ENCODE measurements around the gene TMEM92. TPM values are rescaled to one million over a fixed set of nuclear protein-coding genes. Genes with fewer than 3 reads are reported as not detected.

TMEM92 gene
- total RNA-seq, 1 experiment from 2014 or later = 1.5 TPM

- H3K4me3 Mint-ChIP-seq (ENCODE audit: unreplicated experiment) = no peak overlapping the region
- H3K9me3 Mint-ChIP-seq (ENCODE audit: unreplicated experiment) = no peaks in the 10 kb centered on the region
- POLR2A ChIA-PET = interaction anchor here (1.1 kb wide), 2 partner anchors 44 to 46 kb away, joined by 3 to 4 read pairs; no protein-coding TSS in a partner anchor
- no peaks in the 10 kb centered on the region for H3K27me3 Mint-ChIP-seq (ENCODE audit: insufficient read depth, unreplicated experiment)
- CTCF ChIA-PET = interaction anchor here (0.6 to 16.5 kb wide), 3 partner anchors 26 to 66 kb away, joined by 3 to 162 read pairs (median 19); partner anchors contain the start of gene COL1A1
- intact Hi-C loops (cut with micrococcal nuclease) = loop anchor here (2.0 kb wide), 1 partner anchor 30 kb away; no protein-coding TSS in a partner anchor
- H3K27ac Mint-ChIP-seq (ENCODE audit: low read depth, unreplicated experiment) = no peak overlapping the region
- peaks cover 17% of the 10 kb centered on the region for H3K4me1 Mint-ChIP-seq (ENCODE audit: insufficient read depth, unreplicated experiment)
- no TSS peak for BruUV-seq (replicated peaks)
- DNase-seq (ENCODE audit: unreplicated experiment) = no peak
- TF ChIP-seq CTCF (IDR thresholded peaks at IDR 0.05; ENCODE audit: unreplicated experiment) = no peak
- H3K36me3 Mint-ChIP-seq (ENCODE audit: insufficient read depth, unreplicated experiment) = peaks cover 4% of the 10 kb centered on the region
Observed at GRCh38 chr17:50267074-50267841, 7.0 kb upstream of the TMEM92 start.

GRCh38 chr17:50268026-50268425 lies 6.2 kb upstream of the TMEM92 start:
- H3K4me1 Mint-ChIP-seq (ENCODE audit: insufficient read depth, unreplicated experiment) = peaks cover 25% of the 10 kb centered on the region
- intact Hi-C loops (cut with micrococcal nuclease) = no loop called here
- H3K27me3 Mint-ChIP-seq (ENCODE audit: insufficient read depth, unreplicated experiment) = no peaks in the 10 kb centered on the region
- no peaks in the 10 kb centered on the region for H3K9me3 Mint-ChIP-seq (ENCODE audit: unreplicated experiment)
- CTCF ChIA-PET = interaction anchor here (2.1 to 16.5 kb wide), 2 partner anchors 25 to 67 kb away, joined by 19 to 162 read pairs; partner anchors contain the start of gene COL1A1
- TF ChIP-seq CTCF (IDR thresholded peaks at IDR 0.05; ENCODE audit: unreplicated experiment) = no peak
- POLR2A ChIA-PET = interaction anchor here (1.1 to 1.2 kb wide), 2 partner anchors 47 to 94 kb away, joined by 3 to 4 read pairs; no protein-coding TSS in a partner anchor
- DNase-seq (ENCODE audit: unreplicated experiment) = no peak
- BruUV-seq (replicated peaks) = no TSS peak
- H3K36me3 Mint-ChIP-seq (ENCODE audit: insufficient read depth, unreplicated experiment) = peaks cover 4% of the 10 kb centered on the region
- H3K4me3 Mint-ChIP-seq (ENCODE audit: unreplicated experiment) = no peak overlapping the region
- no peak overlapping the region for H3K27ac Mint-ChIP-seq (ENCODE audit: low read depth, unreplicated experiment)

GRCh38 chr17:50268743-50269275 lies 5.5 kb upstream of the TMEM92 start:
- H3K36me3 Mint-ChIP-seq (ENCODE audit: insufficient read depth, unreplicated experiment) = peaks cover 4% of the 10 kb centered on the region
- ChIA-PET CTCF (interaction anchor here (0.6 to 16.5 kb wide), 6 partner anchors 24 to 747 kb away, joined by 3 to 162 read pairs (median 3); partner anchors contain the start of gene COL1A1), POLR2A (interaction anchor here (1.2 kb wide), 1 partner anchor 93 kb away, joined by 3 read pairs; no protein-coding TSS in a partner anchor)
- H3K4me3 Mint-ChIP-seq (ENCODE audit: unreplicated experiment) = no peak overlapping the region
- TF ChIP-seq CTCF (IDR thresholded peaks at IDR 0.05; ENCODE audit: unreplicated experiment) = no peak
- peaks cover 25% of the 10 kb centered on the region for H3K4me1 Mint-ChIP-seq (ENCODE audit: insufficient read depth, unreplicated experiment)
- H3K27ac Mint-ChIP-seq (ENCODE audit: low read depth, unreplicated experiment) = no peak overlapping the region
- no peaks in the 10 kb centered on the region for H3K9me3 Mint-ChIP-seq (ENCODE audit: unreplicated experiment)
- intact Hi-C loops (cut with micrococcal nuclease) = no loop called here
- no peak for DNase-seq (ENCODE audit: unreplicated experiment)
- no peaks in the 10 kb centered on the region for H3K27me3 Mint-ChIP-seq (ENCODE audit: insufficient read depth, unreplicated experiment)
- no TSS peak for BruUV-seq (replicated peaks)

Data from MCF 10A (cell line).